ENCODE data around the gene SARDH. TPM values are rescaled to one million over a fixed set of nuclear protein-coding genes. Genes with fewer than 3 reads are reported as not detected.

SARDH gene
- total RNA-seq, 1 experiment from 2014 or later = 9.9 TPM

- no peak overlapping the region for H3K4me3 ChIP-seq
- H3F3A ChIP-seq (ENCODE audit: insufficient read depth, low read depth) = no peaks in the 10 kb centered on the region
- no peaks in the 10 kb centered on the region for H3K4me1 ChIP-seq (replicated peaks; ENCODE audit: insufficient read depth)
- no peaks in the 10 kb centered on the region for H4K20me1 ChIP-seq (ENCODE audit: insufficient read depth)
- no peak overlapping the region for H3K4me2 ChIP-seq
- no peaks in the 10 kb centered on the region for H3K36me3 ChIP-seq (ENCODE audit: low read depth)
- DNase-seq = peak; percentile 40 to 88
- no peaks in the 10 kb centered on the region for H3K9me3 ChIP-seq (ENCODE audit: insufficient read depth, low read depth)
- no peaks in the 10 kb centered on the region for H3K9me2 ChIP-seq (ENCODE audit: insufficient read depth)
- no peak overlapping the region for H2AFZ ChIP-seq
- H3K27me3 ChIP-seq (ENCODE audit: insufficient read depth, low read depth) = peaks cover 42% of the 10 kb centered on the region
- H3K79me2 ChIP-seq (ENCODE audit: low read depth) = no peaks in the 10 kb centered on the region
- no TSS peak for BruUV-seq (replicated peaks)
- intact Hi-C loops (cut with micrococcal nuclease; ENCODE audit: unreplicated experiment) = loop anchor here (1.0 to 5.0 kb wide), 2 partner anchors 251 to 354 kb away; no protein-coding TSS in a partner anchor
- TF ChIP-seq EZH2 (IDR thresholded peaks at IDR 0.05; ENCODE audit: low read depth) = no peak
- peak; percentile 99 for TF ChIP-seq CTCF (conservative IDR thresholded peaks at IDR 0.05)
- CTCF ChIA-PET = interaction anchor here (0.6 to 1.3 kb wide), 4 partner anchors 39 to 282 kb away, joined by 3 read pairs; no protein-coding TSS in a partner anchor
- H3K27ac ChIP-seq = no peak overlapping the region
- POLR2A ChIA-PET (ENCODE audit: unreplicated experiment) = no interaction called here
Observed at GRCh38 chr9:133742849-133743444, 4.8 kb upstream of the SARDH start.

- POLR2A ChIA-PET (ENCODE audit: unreplicated experiment) = no interaction called here
- Histone ChIP-seq H3K9me3 (ENCODE audit: insufficient read depth, low read depth) (no peaks in the 10 kb centered on the region), H3K9me2 (ENCODE audit: insufficient read depth) (no peaks in the 10 kb centered on the region), H3K79me2 (ENCODE audit: low read depth) (no peaks in the 10 kb centered on the region), H3K4me1 (replicated peaks; ENCODE audit: insufficient read depth) (no peaks in the 10 kb centered on the region), H3K27me3 (ENCODE audit: insufficient read depth, low read depth) (peaks cover 35% of the 10 kb centered on the region), H3K27ac (no peak overlapping the region), H3F3A (ENCODE audit: insufficient read depth, low read depth) (no peaks in the 10 kb centered on the region), H3K4me2 (no peak overlapping the region), H3K36me3 (ENCODE audit: low read depth) (no peaks in the 10 kb centered on the region), H2AFZ (no peak overlapping the region), H3K4me3 (no peak overlapping the region), H4K20me1 (ENCODE audit: insufficient read depth) (no peaks in the 10 kb centered on the region)
- intact Hi-C loops (cut with micrococcal nuclease; ENCODE audit: unreplicated experiment) = loop anchor here (5.0 kb wide), 1 partner anchor 355 kb away; no protein-coding TSS in a partner anchor
- no peak for DNase-seq
- TF ChIP-seq CTCF (conservative IDR thresholded peaks at IDR 0.05) = no peak
- TF ChIP-seq EZH2 (IDR thresholded peaks at IDR 0.05; ENCODE audit: low read depth) = no peak
- CTCF ChIA-PET = interaction anchor here (0.6 to 1.3 kb wide), 3 partner anchors 40 to 252 kb away, joined by 3 read pairs; no protein-coding TSS in a partner anchor
- no TSS peak for BruUV-seq (replicated peaks)
Observed at GRCh38 chr9:133742251-133742650, 4.1 kb upstream of the SARDH start.

GRCh38 chr9:133741716-133742115 lies 3.6 kb upstream of the SARDH start:
- Histone ChIP-seq H3K4me3 (no peak overlapping the region), H3K4me2 (no peak overlapping the region), H3K9me3 (ENCODE audit: insufficient read depth, low read depth) (no peaks in the 10 kb centered on the region), H3F3A (ENCODE audit: insufficient read depth, low read depth) (no peaks in the 10 kb centered on the region), H3K27me3 (ENCODE audit: insufficient read depth, low read depth) (peaks cover 30% of the 10 kb centered on the region), H3K27ac (no peak overlapping the region), H3K36me3 (ENCODE audit: low read depth) (no peaks in the 10 kb centered on the region), H3K9me2 (ENCODE audit: insufficient read depth) (no peaks in the 10 kb centered on the region), H4K20me1 (ENCODE audit: insufficient read depth) (no peaks in the 10 kb centered on the region), H3K79me2 (ENCODE audit: low read depth) (no peaks in the 10 kb centered on the region), H3K4me1 (replicated peaks; ENCODE audit: insufficient read depth) (no peaks in the 10 kb centered on the region), H2AFZ (no peak overlapping the region)
- POLR2A ChIA-PET (ENCODE audit: unreplicated experiment) = no interaction called here
- DNase-seq = no peak
- intact Hi-C loops (cut with micrococcal nuclease; ENCODE audit: unreplicated experiment) = loop anchor here (5.0 kb wide), 1 partner anchor 356 kb away; no protein-coding TSS in a partner anchor
- TF ChIP-seq EZH2 (IDR thresholded peaks at IDR 0.05; ENCODE audit: low read depth) (no peak), CTCF (conservative IDR thresholded peaks at IDR 0.05) (no peak)
- BruUV-seq (replicated peaks) = no TSS peak
- CTCF ChIA-PET = interaction anchor here (0.9 kb wide), 1 partner anchor 252 kb away, joined by 3 read pairs; no protein-coding TSS in a partner anchor

Measured in PC-9 (cell line).